ENCODE data around the gene RNF144B. TPM values are rescaled to one million over a fixed set of nuclear protein-coding genes. Genes with fewer than 3 reads are reported as not detected.
"Not testable (repeated sequence)": the region's sequence is repeated elsewhere in the genome, so short reads cannot be mapped to it uniquely, and the experiment has no call there.

The RNF144B gene
- total RNA-seq, 1 donor from 2014 or later: 14.1 TPM

DNA sequence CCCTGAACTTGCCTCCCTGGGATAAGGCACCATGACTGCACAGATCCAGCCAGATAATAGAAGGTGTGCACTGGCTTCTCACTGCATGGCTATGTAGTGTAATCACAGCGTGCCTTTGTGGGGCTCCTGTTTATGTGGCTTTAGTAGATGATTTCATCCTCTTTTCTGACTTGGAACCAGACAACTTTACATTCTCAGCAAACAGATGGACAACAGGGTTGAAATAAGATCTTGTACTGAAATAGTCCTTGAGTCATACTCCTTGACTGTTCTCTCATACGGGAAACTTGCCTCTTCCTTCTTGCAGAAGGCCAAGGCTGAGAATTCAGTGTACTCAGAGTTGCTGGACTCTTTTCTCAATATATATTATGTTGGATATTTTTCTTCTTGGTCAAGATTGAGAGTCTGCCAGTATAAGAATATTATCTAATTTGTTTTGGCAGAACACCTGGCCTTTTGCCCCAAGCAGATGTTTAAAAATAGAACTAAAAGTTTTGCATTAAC, 25.0 kb upstream of the RNF144B start:
- intact Hi-C loops (cut with micrococcal nuclease): no loop called here
- Histone ChIP-seq H3K9me3 (replicated peaks) (peaks cover 9% of the 10 kb centered on the region), H3K27me3 (ENCODE audit: low read depth) (no peaks in the 10 kb centered on the region), H3K4me3 (no peak overlapping the region), H3K27ac (replicated peaks) (no peak overlapping the region), H3K4me1 (peaks cover 9% of the 10 kb centered on the region), H3K36me3 (no peaks in the 10 kb centered on the region)
- TF ChIP-seq, protein P1, sequence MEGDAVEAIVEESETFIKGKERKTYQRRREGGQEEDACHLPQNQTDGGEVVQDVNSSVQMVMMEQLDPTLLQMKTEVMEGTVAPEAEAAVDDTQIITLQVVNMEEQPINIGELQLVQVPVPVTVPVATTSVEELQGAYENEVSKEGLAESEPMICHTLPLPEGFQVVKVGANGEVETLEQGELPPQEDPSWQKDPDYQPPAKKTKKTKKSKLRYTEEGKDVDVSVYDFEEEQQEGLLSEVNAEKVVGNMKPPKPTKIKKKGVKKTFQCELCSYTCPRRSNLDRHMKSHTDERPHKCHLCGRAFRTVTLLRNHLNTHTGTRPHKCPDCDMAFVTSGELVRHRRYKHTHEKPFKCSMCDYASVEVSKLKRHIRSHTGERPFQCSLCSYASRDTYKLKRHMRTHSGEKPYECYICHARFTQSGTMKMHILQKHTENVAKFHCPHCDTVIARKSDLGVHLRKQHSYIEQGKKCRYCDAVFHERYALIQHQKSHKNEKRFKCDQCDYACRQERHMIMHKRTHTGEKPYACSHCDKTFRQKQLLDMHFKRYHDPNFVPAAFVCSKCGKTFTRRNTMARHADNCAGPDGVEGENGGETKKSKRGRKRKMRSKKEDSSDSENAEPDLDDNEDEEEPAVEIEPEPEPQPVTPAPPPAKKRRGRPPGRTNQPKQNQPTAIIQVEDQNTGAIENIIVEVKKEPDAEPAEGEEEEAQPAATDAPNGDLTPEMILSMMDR (IDR thresholded peaks at IDR 0.05; ENCODE audit: borderline replicate concordance): no peak
- no peak for DNase-seq

DNA sequence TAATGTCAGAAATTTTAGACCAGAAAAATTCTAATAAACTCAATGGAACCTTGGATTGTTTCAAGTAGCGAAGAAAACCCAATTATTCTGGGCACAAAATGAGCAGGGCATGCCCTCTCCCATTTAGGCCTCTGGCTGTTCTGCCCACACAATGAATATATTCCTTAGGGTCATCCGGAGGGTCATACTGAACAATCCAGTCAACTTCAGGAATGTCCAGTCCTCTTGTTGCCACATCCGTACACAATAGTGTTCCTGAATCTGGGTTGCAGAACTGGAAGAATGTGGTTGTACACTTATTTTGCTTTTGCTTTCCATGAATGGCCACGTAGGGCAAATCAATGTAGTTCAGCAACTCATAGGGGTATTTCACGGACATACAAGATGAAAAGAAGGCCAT, 23.4 kb upstream of the RNF144B start:
- Histone ChIP-seq H3K4me1 (peaks cover 9% of the 10 kb centered on the region), H3K27me3 (ENCODE audit: low read depth) (no peaks in the 10 kb centered on the region), H3K27ac (replicated peaks) (no peak overlapping the region), H3K9me3 (replicated peaks) (no peaks in the 10 kb centered on the region), H3K36me3 (no peaks in the 10 kb centered on the region), H3K4me3 (no peak overlapping the region)
- TF ChIP-seq, protein P1 (IDR thresholded peaks at IDR 0.05; ENCODE audit: borderline replicate concordance): no peak
- no peak for DNase-seq
- intact Hi-C loops (cut with micrococcal nuclease): no loop called here

DNA sequence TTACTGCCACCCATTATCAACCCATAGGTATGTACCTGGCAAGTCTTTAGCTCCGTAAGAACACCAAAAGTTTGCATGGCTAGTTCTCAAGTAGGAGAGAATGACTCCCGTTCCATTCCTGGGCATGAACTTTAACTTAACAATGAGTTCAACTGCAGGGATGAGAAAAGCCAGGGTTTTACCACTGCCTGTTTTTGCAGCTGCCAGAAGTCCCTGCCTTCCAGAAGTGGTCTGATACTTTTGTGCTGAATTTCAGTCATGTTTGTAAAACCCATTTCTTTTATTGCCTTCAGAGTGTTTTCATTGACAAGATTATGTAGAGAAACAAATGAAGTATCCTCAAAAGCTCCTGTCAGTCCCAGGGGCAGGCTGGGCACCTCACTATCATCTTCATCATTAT, 22.6 kb upstream of the RNF144B start:
- H3K36me3 ChIP-seq; H3K9me3 ChIP-seq (replicated peaks); intact Hi-C loops (cut with micrococcal nuclease); H3K4me1 ChIP-seq; DNase-seq; H3K4me3 ChIP-seq; H3K27ac ChIP-seq (replicated peaks); H3K27me3 ChIP-seq (ENCODE audit: low read depth): not testable (repeated sequence)

DNA sequence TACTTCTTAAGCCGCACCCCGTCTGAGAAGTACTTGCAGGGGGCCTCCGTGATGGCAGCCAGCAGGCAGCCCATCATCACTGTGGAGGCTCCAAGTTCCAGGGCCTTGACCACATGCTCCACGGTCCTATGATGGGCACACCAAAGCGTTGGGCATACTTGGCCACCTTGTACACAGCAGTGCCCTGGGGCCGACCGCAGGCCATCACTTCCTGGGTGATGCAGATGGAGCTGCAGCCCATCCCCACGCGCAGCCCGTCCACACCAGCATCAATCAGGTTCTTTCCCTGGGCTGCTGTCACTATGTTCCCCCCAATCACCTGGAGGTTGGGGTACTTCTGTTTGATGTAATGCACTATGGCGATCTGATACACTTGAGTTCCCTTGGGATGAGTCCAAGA, 19.8 kb upstream of the RNF144B start:
- intact Hi-C loops (cut with micrococcal nuclease): no loop called here
- no peak for DNase-seq
- TF ChIP-seq, protein P1 (IDR thresholded peaks at IDR 0.05; ENCODE audit: borderline replicate concordance): no peak

DNA sequence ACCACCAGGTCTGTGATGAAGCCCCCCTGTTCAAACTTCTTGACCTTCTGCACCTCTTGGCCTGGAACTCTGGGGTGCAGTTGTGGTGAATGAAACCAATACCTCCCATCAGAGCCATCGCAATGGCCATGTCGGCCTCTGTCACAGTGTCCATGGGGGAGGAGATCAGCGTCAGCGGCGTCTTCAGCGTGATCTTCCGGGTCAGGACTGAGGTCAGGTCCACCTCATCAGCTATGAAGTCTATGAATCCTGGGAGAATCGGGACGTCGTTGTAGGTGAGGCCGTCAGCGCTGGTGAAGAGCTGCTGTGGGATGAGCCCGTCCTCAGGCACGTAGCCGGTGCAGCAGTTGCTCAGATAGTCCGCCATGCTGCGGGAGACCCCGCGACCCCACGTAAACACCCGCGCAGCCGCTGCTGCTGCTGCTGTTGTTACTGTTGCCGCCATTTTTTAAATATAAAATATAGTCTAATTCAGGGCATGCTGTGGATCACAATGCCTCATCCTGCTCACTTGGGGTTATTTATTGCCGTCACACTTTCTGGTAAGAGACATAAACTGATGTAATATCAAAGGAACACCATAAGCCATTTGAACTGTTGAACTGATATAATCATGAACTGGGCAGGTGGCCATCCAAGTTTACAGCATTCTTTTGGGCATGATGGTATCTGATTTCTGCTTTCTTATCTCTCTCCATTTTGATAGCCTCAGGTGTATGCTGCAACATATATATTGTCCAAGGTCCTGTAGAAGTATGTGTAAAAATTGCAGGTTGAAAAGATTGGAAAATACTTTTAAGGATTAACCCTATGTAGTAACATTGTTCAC, 18.7 kb upstream of the RNF144B start:
- no peak for DNase-seq
- Histone ChIP-seq H3K36me3 (no peaks in the 10 kb centered on the region), H3K27ac (replicated peaks) (no peak overlapping the region), H3K9me3 (replicated peaks) (no peaks in the 10 kb centered on the region), H3K4me3 (no peak overlapping the region), H3K4me1 (peaks cover 13% of the 10 kb centered on the region), H3K27me3 (ENCODE audit: low read depth) (no peaks in the 10 kb centered on the region)
- intact Hi-C loops (cut with micrococcal nuclease): no loop called here
- TF ChIP-seq, protein P1 (IDR thresholded peaks at IDR 0.05; ENCODE audit: borderline replicate concordance): no peak

More for the DNA sequence above, 19.8 kb upstream of the RNF144B start:
- H3K4me3 ChIP-seq: no peak overlapping the region
- no peak overlapping the region for H3K27ac ChIP-seq (replicated peaks)
- peaks cover 17% of the 10 kb centered on the region for H3K4me1 ChIP-seq
- H3K27me3 ChIP-seq (ENCODE audit: low read depth): no peaks in the 10 kb centered on the region
- no peaks in the 10 kb centered on the region for H3K36me3 ChIP-seq
- no peaks in the 10 kb centered on the region for H3K9me3 ChIP-seq (replicated peaks)

DNA sequence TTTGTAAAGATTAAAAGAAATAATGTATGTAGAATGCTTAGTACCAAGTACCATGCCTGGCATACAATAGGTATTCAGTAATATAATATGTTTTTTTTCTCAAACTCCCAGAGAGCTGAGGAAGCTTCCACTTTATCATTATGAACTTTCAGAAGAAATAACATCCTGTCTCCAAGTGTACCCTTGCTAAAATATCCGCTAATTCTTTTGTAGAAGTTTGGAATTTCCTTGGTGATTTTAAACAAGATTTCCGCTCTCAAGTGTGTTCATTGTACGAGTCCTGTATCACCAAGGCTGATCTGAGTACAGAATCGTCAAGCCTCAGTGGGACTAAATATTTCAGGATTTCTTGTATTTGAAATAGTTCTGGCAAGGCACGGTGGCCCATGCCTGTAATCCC, 16.1 kb upstream of the RNF144B start:
- DNase-seq: no peak
- Histone ChIP-seq H3K27ac (replicated peaks) (peak overlapping the region; percentile 86), H3K9me3 (replicated peaks) (no peaks in the 10 kb centered on the region), H3K27me3 (ENCODE audit: low read depth) (no peaks in the 10 kb centered on the region), H3K4me1 (peaks cover 13% of the 10 kb centered on the region), H3K36me3 (no peaks in the 10 kb centered on the region), H3K4me3 (no peak overlapping the region)
- intact Hi-C loops (cut with micrococcal nuclease): no loop called here
- TF ChIP-seq, protein P1 (IDR thresholded peaks at IDR 0.05; ENCODE audit: borderline replicate concordance): no peak

Measured in left ventricle myocardium inferior (tissue), 1 donor.